DOHH2 (cell line): ENCODE data around the gene OR10J5.

Experiments used
- EZH2phosphoT487 ChIP-seq: fragments of 200-600 bp; sonication (generic); IDR thresholded peaks from 2 replicates; pipeline ENCODE4 v1.6.1; 2017; ENCODE audit warnings: borderline replicate concordance, mild to moderate bottlenecking, antibody characterized with exemption, low read length, moderate library complexity, mixed read lengths
- TF ChIP-seq, protein P1 (sequence below): fragments of 200-600 bp; sonication (generic); IDR thresholded peaks from one replicate; pipeline ENCODE4 v1.5.1; 2014; ENCODE audit warnings: antibody characterized with exemption, mild to moderate bottlenecking, low read depth, low read length; ENCODE audit not compliant: poor library complexity, severe bottlenecking

- TF ChIP-seq, protein P1, sequence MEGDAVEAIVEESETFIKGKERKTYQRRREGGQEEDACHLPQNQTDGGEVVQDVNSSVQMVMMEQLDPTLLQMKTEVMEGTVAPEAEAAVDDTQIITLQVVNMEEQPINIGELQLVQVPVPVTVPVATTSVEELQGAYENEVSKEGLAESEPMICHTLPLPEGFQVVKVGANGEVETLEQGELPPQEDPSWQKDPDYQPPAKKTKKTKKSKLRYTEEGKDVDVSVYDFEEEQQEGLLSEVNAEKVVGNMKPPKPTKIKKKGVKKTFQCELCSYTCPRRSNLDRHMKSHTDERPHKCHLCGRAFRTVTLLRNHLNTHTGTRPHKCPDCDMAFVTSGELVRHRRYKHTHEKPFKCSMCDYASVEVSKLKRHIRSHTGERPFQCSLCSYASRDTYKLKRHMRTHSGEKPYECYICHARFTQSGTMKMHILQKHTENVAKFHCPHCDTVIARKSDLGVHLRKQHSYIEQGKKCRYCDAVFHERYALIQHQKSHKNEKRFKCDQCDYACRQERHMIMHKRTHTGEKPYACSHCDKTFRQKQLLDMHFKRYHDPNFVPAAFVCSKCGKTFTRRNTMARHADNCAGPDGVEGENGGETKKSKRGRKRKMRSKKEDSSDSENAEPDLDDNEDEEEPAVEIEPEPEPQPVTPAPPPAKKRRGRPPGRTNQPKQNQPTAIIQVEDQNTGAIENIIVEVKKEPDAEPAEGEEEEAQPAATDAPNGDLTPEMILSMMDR, result no peak
- TF ChIP-seq EZH2phosphoT487, result no peak
Measured at GRCh38 chr1:159584536-159584935, 48.7 kb upstream of the OR10J5 start.
